H1 (cell line): ENCODE results near the gene HACD2. TPM values are rescaled to one million over a fixed set of nuclear protein-coding genes. Genes with fewer than 3 reads are reported as not detected.

Source experiments
- CTCF ChIA-PET: fragments of 300-600 bp; sonication (Branson Sonifier 250); formaldehyde crosslinking; loops from one replicate; lab custom pipeline; 2021; ENCODE audit not compliant: partially characterized antibody; lab: Charles Lee
- POLR2A ChIA-PET: fragments of 300-600 bp; sonication (Branson Sonifier 250); formaldehyde crosslinking; loops from one replicate; lab custom pipeline; 2021; ENCODE audit warnings: inconsistent platforms; ENCODE audit not compliant: partially characterized antibody; lab: Charles Lee
- DNase-seq, 2 experiments: peaks; one replicate each; pipeline versions ENCODE4 v3.0.0 to v3.0.0-alpha.2; 2010 to 2022; ENCODE audit warnings: low spot score in 2 of 2, low read depth in 1 of 2, mixed read lengths in 1 of 2
- FAIRE-seq: peaks from 2 replicates; lab custom pipeline; 2011; peaks lifted over from hg19 to GRCh38; lab: Jason Lieb, UNC
- H2AFZ ChIP-seq: 2 replicates; pipeline ENCODE4 v1.8.1; 2012; ENCODE audit warnings: low read length, inconsistent platforms
- H2AK5ac ChIP-seq: 2 replicates; pipeline ENCODE4 v1.6.1; 2013; ENCODE audit warnings: low read depth, low read length
- H2BK120ac ChIP-seq: replicated peaks from 2 replicates; pipeline ENCODE3; 2013; ENCODE audit warnings: low read depth, low read length, inconsistent platforms
- H2BK12ac ChIP-seq: 2 replicates; pipeline ENCODE4 v1.6.1; 2013; ENCODE audit warnings: low read depth, low read length
- H2BK15ac ChIP-seq: 2 replicates; pipeline ENCODE4 v1.6.1; 2013; ENCODE audit warnings: low read length
- H2BK20ac ChIP-seq: 2 replicates; pipeline ENCODE4 v1.6.1; 2013; ENCODE audit warnings: low read length
- H2BK5ac ChIP-seq: 2 replicates; pipeline ENCODE4 v1.6.1; 2013; ENCODE audit warnings: low read depth, low read length
- H3K14ac ChIP-seq: 2 replicates; pipeline ENCODE4 v1.6.1; 2013; ENCODE audit warnings: inconsistent platforms; ENCODE audit not compliant: insufficient read length
- H3K18ac ChIP-seq: 2 replicates; pipeline ENCODE4 v1.6.1; 2013; ENCODE audit warnings: low read length; ENCODE audit errors: extremely low read depth
- H3K23ac ChIP-seq: 2 replicates; pipeline ENCODE4 v1.6.1; 2013; ENCODE audit warnings: inconsistent platforms; ENCODE audit not compliant: insufficient read length
- H3K23me2 ChIP-seq: 2 replicates; pipeline ENCODE4 v1.6.1; 2013; ENCODE audit warnings: low read depth, low read length
- H3K27ac ChIP-seq: 2 replicates; pipeline ENCODE4 v1.6.1; 2011; ENCODE audit warnings: low read depth, low read length, inconsistent platforms
- H3K27me3 ChIP-seq, 4 experiments: replicated peaks in 1 of 4; 1 replicate in 1 of 4; 2 replicates in 3 of 4; pipeline versions ENCODE4 v1.6.1 to v1.8.1; 2011 to 2013; ENCODE audit warnings: low read length in 3 of 4, mild to moderate bottlenecking in 3 of 4, inconsistent platforms in 2 of 4, mixed read lengths in 2 of 4, moderate library complexity in 1 of 4; ENCODE audit not compliant: control insufficient read depth in 3 of 4, insufficient read depth in 3 of 4; ENCODE audit errors: extremely low read depth in 1 of 4
- H3K36me3 ChIP-seq, 4 experiments: 2 replicates each; pipeline versions ENCODE4 v1.6.1 to v1.8.1; 2011 to 2013; ENCODE audit warnings: mild to moderate bottlenecking in 4 of 4, low read length in 3 of 4, moderate library complexity in 2 of 4, control low read depth in 1 of 4, inconsistent platforms in 1 of 4; ENCODE audit not compliant: insufficient read depth in 4 of 4, control insufficient read depth in 2 of 4
- H3K4ac ChIP-seq: replicated peaks from 2 replicates; pipeline ENCODE3; 2013; ENCODE audit warnings: low read length, low read depth, mixed read lengths, inconsistent platforms; ENCODE audit not compliant: insufficient read length
- H3K4me1 ChIP-seq, 4 experiments: replicated peaks in 1 of 4; 1 replicate in 1 of 4; 2 replicates in 3 of 4; pipeline versions ENCODE4 v1.6.1 to v1.8.1; 2011 to 2013; ENCODE audit warnings: low read length in 3 of 4, inconsistent platforms in 2 of 4, mixed read lengths in 1 of 4; ENCODE audit not compliant: insufficient read depth in 4 of 4, control insufficient read depth in 3 of 4
- H3K4me2 ChIP-seq, 2 experiments: 2 replicates each; pipeline versions ENCODE4 v1.6.1 to v1.8.1; 2011 to 2013; ENCODE audit warnings: low read depth in 2 of 2, low read length in 2 of 2, control low read depth in 1 of 2, inconsistent platforms in 1 of 2, mild to moderate bottlenecking in 1 of 2; ENCODE audit not compliant: insufficient read depth in 1 of 2
- H3K4me3 ChIP-seq, 4 experiments: fragments of 200-600, 300-600 bp in 1 of 4; sonication (generic), shearing (Covaris generic), sonication (Bioruptor Twin) in 1 of 4; 2 replicates each; pipeline versions ENCODE4 v1.5.1 to v1.8.1; 2011 to 2016; ENCODE audit warnings: low read length in 4 of 4, low read depth in 3 of 4, control low read depth in 2 of 4, inconsistent platforms in 2 of 4, mild to moderate bottlenecking in 2 of 4, mixed read lengths in 1 of 4, moderate library complexity in 1 of 4; ENCODE audit not compliant: insufficient read depth in 2 of 4; ENCODE audit errors: extremely low read depth in 1 of 4
- H3K56ac ChIP-seq: replicated peaks from 2 replicates; pipeline ENCODE3; 2013; ENCODE audit warnings: low read depth, mild to moderate bottlenecking, mixed read lengths, low read length, inconsistent platforms; ENCODE audit not compliant: insufficient read length
- H3K79me1 ChIP-seq: 2 replicates; pipeline ENCODE4 v1.6.1; 2013; ENCODE audit warnings: low read depth, low read length, control low read depth
- H3K79me2 ChIP-seq, 2 experiments: 2 replicates each; pipeline versions ENCODE4 v1.6.1 to v1.8.1; 2012 to 2013; ENCODE audit warnings: low read length in 2 of 2, mild to moderate bottlenecking in 2 of 2, inconsistent platforms in 1 of 2; ENCODE audit not compliant: insufficient read depth in 2 of 2, control insufficient read depth in 1 of 2
- H3K9ac ChIP-seq, 4 experiments: replicated peaks in 1 of 4; 1 replicate in 1 of 4; 2 replicates in 3 of 4; pipeline versions ENCODE4 v1.6.1 to v1.8.1; 2011 to 2013; ENCODE audit warnings: low read depth in 3 of 4, low read length in 3 of 4, control low read depth in 2 of 4, mild to moderate bottlenecking in 2 of 4, moderate library complexity in 2 of 4, inconsistent platforms in 1 of 4; ENCODE audit errors: extremely low read depth in 1 of 4
- H3K9me3 ChIP-seq, 2 experiments: 2 replicates each; pipeline versions ENCODE4 v1.6.1 to v1.8.1; 2012 to 2013; ENCODE audit warnings: mild to moderate bottlenecking in 2 of 2, moderate library complexity in 2 of 2, control low read depth in 1 of 2, inconsistent platforms in 1 of 2, low read depth in 1 of 2, low read length in 1 of 2, mixed read lengths in 1 of 2; ENCODE audit not compliant: insufficient read depth in 2 of 2
- H4K20me1 ChIP-seq, 2 experiments: replicated peaks in 1 of 2; 2 replicates each; pipeline versions ENCODE3 to v1.8.1; 2011 to 2013; ENCODE audit warnings: inconsistent platforms in 2 of 2, low read length in 2 of 2, mild to moderate bottlenecking in 1 of 2; ENCODE audit not compliant: insufficient read depth in 2 of 2, control insufficient read depth in 1 of 2
- H4K5ac ChIP-seq: 2 replicates; pipeline ENCODE4 v1.6.1; 2013; ENCODE audit warnings: low read length, low read depth, mixed read lengths, inconsistent platforms; ENCODE audit not compliant: insufficient read length
- H4K8ac ChIP-seq: 2 replicates; pipeline ENCODE4 v1.8.0; 2013; ENCODE audit warnings: mild to moderate bottlenecking, moderate library complexity, low read length, inconsistent platforms; ENCODE audit not compliant: insufficient read depth; ENCODE audit errors: extremely low read depth
- H4K91ac ChIP-seq: replicated peaks from 2 replicates; pipeline ENCODE3; 2013; ENCODE audit warnings: low read length, mixed read lengths, inconsistent platforms; ENCODE audit not compliant: insufficient read length
- CHD1 ChIP-seq: IDR thresholded peaks from 2 replicates; pipeline ENCODE4 v1.6.1; 2012; ENCODE audit warnings: low read depth, low read length, improper control_type of control experiment
- CTBP2 ChIP-seq: IDR thresholded peaks from 2 replicates; pipeline ENCODE4 v1.7.0; 2011; ENCODE audit warnings: borderline replicate concordance, mild to moderate bottlenecking, moderate library complexity, mixed read lengths, low read length; ENCODE audit not compliant: insufficient read depth, insufficient read length
- HDAC6 ChIP-seq: IDR thresholded peaks from one replicate; pipeline ENCODE4 v1.7.1; 2012; ENCODE audit warnings: low read depth, mild to moderate bottlenecking, inconsistent platforms, low read length, moderate library complexity
- RFX5 ChIP-seq: IDR thresholded peaks from 2 replicates; pipeline ENCODE4 v1.6.1; 2011; ENCODE audit warnings: low read depth, low read length, improper control_type of control experiment, borderline replicate concordance
- SAP30 ChIP-seq: fragments of 300-600 bp; sonication (generic); IDR thresholded peaks from 2 replicates; pipeline ENCODE4 v1.7.1; 2012; ENCODE audit warnings: low read length, moderate library complexity, mild to moderate bottlenecking, inconsistent platforms; ENCODE audit not compliant: insufficient read depth, insufficient replicate concordance
- SIX5 ChIP-seq: IDR thresholded peaks from 2 replicates; pipeline ENCODE4 v1.6.1; 2011; ENCODE audit warnings: mild to moderate bottlenecking, low read depth, low read length
- WGBS, 2 experiments: shearing (Covaris generic) in 1 of 2; methylation state at CpG; one replicate each; pipeline versions ENCODE4 v1.1.6 to v1.1.7; 2013 to 2015; ENCODE audit warnings: low lambda C conversion rate in 2 of 2, mixed read lengths in 2 of 2, inconsistent platforms in 1 of 2, low coverage in 1 of 2, missing lambda C conversion rate in 1 of 2; ENCODE audit not compliant: insufficient replicate concordance in 2 of 2, insufficient coverage in 1 of 2, insufficient read length in 1 of 2; ENCODE audit errors: extremely low coverage in 1 of 2, missing lambda C conversion rate in 1 of 2; 5-methylcytosine and 5-hydroxymethylcytosine counted together
- polyA plus RNA-seq, 7 experiments: library from polyadenylated mRNA; depleted of rRNA in 3 of 7; stranded (reverse) in 5 of 7; unstranded in 2 of 7; fragments of >200 nt in 5 of 7; fragments of 200-250 nt in 2 of 7; gene quantifications; 1 replicate in 5 of 7; 2 replicates in 1 of 7; 4 replicates in 1 of 7; pipeline versions ENCODE4 v1.2.1 to v1.2.3, GENCODE V29; 2011 to 2013; ENCODE audit warnings: missing spikeins in 2 of 7, mixed read lengths in 2 of 7
- total RNA-seq: library from RNA; stranded (reverse); fragmentation: NEBNext Ultra II Directional; extraction: Animal tissue kit (Norgen Biotek cat#: 25700); gene quantifications from 2 replicates; pipeline ENCODE4 v1.2.1, GENCODE V29; 2021

The HACD2 gene
- total and polyA plus RNA-seq, 2 of the 8 experiments (the other 6 are each of a cell fraction or from before 2014, with no cell fraction given): 24.9 to 31.2 TPM

DNA sequence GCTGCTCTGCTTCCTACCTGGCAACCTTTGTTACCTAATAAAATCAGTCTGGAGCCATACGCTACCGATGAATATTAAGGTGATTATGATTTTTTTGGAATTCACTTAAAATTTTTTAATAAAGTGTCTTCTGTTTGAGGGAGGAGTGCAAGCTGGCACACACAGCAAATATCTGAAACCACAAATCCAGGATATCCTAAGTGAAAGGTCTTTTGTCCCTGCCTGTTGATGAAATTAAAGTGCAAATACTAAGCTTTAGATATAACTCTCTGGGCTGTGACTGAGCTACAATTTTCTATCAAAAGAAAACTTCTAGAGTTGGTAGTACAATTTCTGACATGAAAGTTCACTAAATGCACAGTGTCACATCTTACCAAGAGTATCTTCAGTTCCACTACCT is 23.7 kb downstream of the HACD2 start:
- 100% methylated on average over 2 of the region's 2 CpGs; no CpG with 5 or more reads in 1 of the 2 experiments for WGBS, 2 experiments
- no peaks in the 10 kb centered on the region for H3K23me2 ChIP-seq
- no peak overlapping the region for H3K56ac ChIP-seq
- TF ChIP-seq CHD1 (no peak), SAP30 (no peak), RFX5 (no peak), SIX5 (no peak), HDAC6 (no peak), CTBP2 (no peak)
- H2AFZ ChIP-seq: no peak overlapping the region
- H3K14ac ChIP-seq: no peak overlapping the region
- H4K5ac ChIP-seq: no peak overlapping the region
- no peak overlapping the region for H2BK120ac ChIP-seq
- H2BK5ac ChIP-seq: no peak overlapping the region
- no peak overlapping the region for H4K8ac ChIP-seq
- H3K4me3 ChIP-seq: no peak overlapping the region
- peaks cover 0 to 3% of the 10 kb centered on the region in 2 experiments for H4K20me1 ChIP-seq
- no peaks in the 10 kb centered on the region for H3K4me1 ChIP-seq
- POLR2A ChIA-PET: interaction anchor here (1.1 kb wide), 1 partner anchor 10 kb away, joined by 4 read pairs; no protein-coding TSS in a partner anchor
- no peak overlapping the region for H3K18ac ChIP-seq
- no peak overlapping the region for H4K91ac ChIP-seq
- FAIRE-seq: no peak
- DNase-seq: no peak
- H3K79me2 ChIP-seq: no peaks in the 10 kb centered on the region
- H3K4ac ChIP-seq: no peak overlapping the region
- peaks cover under 1 to 2% of the 10 kb centered on the region in 2 experiments; a peak in 1 of 4 replicates for H3K9me3 ChIP-seq
- CTCF ChIA-PET: interaction anchor here (1.0 to 4.6 kb wide), 22 partner anchors 7 to 619 kb away, joined by 3 to 23 read pairs (median 8); partner anchors contain the start of gene HACD2
- no peak overlapping the region for H3K4me2 ChIP-seq
- no peak overlapping the region for H3K9ac ChIP-seq
- H3K27ac ChIP-seq: no peak overlapping the region
- H2BK12ac ChIP-seq: no peak overlapping the region
- H2BK20ac ChIP-seq: no peak overlapping the region
- H3K27me3 ChIP-seq: no peaks in the 10 kb centered on the region
- H3K36me3 ChIP-seq: no peaks in the 10 kb centered on the region
- H3K23ac ChIP-seq: no peak overlapping the region
- no peak overlapping the region for H2BK15ac ChIP-seq
- no peaks in the 10 kb centered on the region for H3K79me1 ChIP-seq
- H2AK5ac ChIP-seq: no peak overlapping the region
